Caco-2 (cell line): Measurements from ENCODE around the gene C1QL1. TPM values are rescaled to one million over a fixed set of nuclear protein-coding genes. Genes with fewer than 3 reads are reported as not detected.

Experiments used
- BruUV-seq: library from RNA; stranded (reverse); fragments of 400-500 nt; replicated peaks from 2 replicates; lab custom pipeline; 2021; lab: Mats Ljungman, UMichigan
- CTCF ChIA-PET: fragments of 300-600 bp; sonication (Branson Sonifier 250); formaldehyde crosslinking; loops from one replicate; lab custom pipeline; 2022; ENCODE audit warnings: antibody characterized with exemption; lab: Charles Lee
- POLR2A ChIA-PET: fragments of 300-600 bp; sonication (Branson Sonifier 250); formaldehyde crosslinking; loops from one replicate; lab custom pipeline; 2022; ENCODE audit warnings: antibody characterized with exemption; lab: Charles Lee
- DNase-seq, 2 experiments: peaks; one replicate each; pipeline versions ENCODE4 v3.0.0 to v3.0.0-alpha.2; 2020 to 2022
- H3K27me3 ChIP-seq: replicated peaks from 2 replicates; pipeline ENCODE4 v1.6.0; 2011; ENCODE audit warnings: low read length; ENCODE audit not compliant: control insufficient read depth, insufficient read depth
- H3K36me3 ChIP-seq: 2 replicates; pipeline ENCODE4 v1.5.1; 2011; ENCODE audit warnings: low read length; ENCODE audit not compliant: control insufficient read depth, insufficient read depth
- H3K4me1 ChIP-seq: fragments of 250-450 bp; sonication (Bioruptor Pico); 2 replicates; pipeline ENCODE4 v1.5.1; 2020; ENCODE audit warnings: mild to moderate bottlenecking
- H3K4me3 ChIP-seq: 2 replicates; pipeline ENCODE4 v1.5.1; 2011; ENCODE audit warnings: low read depth, mild to moderate bottlenecking, control low read depth, low read length
- H3K9me3 ChIP-seq: fragments of 250-450 bp; sonication (Bioruptor Pico); 2 replicates; pipeline ENCODE4 v1.5.1; 2020; ENCODE audit warnings: mild to moderate bottlenecking, moderate library complexity
- H3K27ac Mint-ChIP-seq: one replicate; pipeline ENCODE4 v1.8.0; 2022; ENCODE audit warnings: mixed read lengths; ENCODE audit not compliant: unreplicated experiment
- H3K27me3 Mint-ChIP-seq: one replicate; pipeline ENCODE4 v1.8.0; 2022; ENCODE audit warnings: mixed read lengths; ENCODE audit not compliant: insufficient read depth, unreplicated experiment
- H3K36me3 Mint-ChIP-seq: one replicate; pipeline ENCODE4 v1.8.0; 2022; ENCODE audit warnings: mild to moderate bottlenecking, mixed read lengths; ENCODE audit not compliant: insufficient read depth, unreplicated experiment
- H3K4me1 Mint-ChIP-seq: one replicate; pipeline ENCODE4 v1.8.0; 2022; ENCODE audit warnings: low read depth, mixed read lengths; ENCODE audit not compliant: unreplicated experiment
- H3K4me3 Mint-ChIP-seq: one replicate; pipeline ENCODE4 v1.8.0; 2022; ENCODE audit warnings: mild to moderate bottlenecking, moderate library complexity, mixed read lengths; ENCODE audit not compliant: unreplicated experiment
- H3K9me3 Mint-ChIP-seq: one replicate; pipeline ENCODE4 v1.8.0; 2022; ENCODE audit warnings: mixed read lengths; ENCODE audit not compliant: unreplicated experiment
- intact Hi-C: fragments of 100-400 bp; cut with micrococcal nuclease; formaldehyde crosslinking; loops from one replicate; pipeline ENCODE4 v1.10.0; 2022; ENCODE audit not compliant: unreplicated experiment
- total RNA-seq: library from RNA; stranded (reverse); gene quantifications from 2 replicates; pipeline ENCODE4 v1.2.3, GENCODE V29; 2022
- TF ChIP-seq, protein P1 (sequence below), 2 experiments: fragments of 200-600 bp in 1 of 2; IDR thresholded peaks; 1 replicate in 1 of 2; 2 replicates in 1 of 2; pipeline versions ENCODE4 v1.5.1 to v1.8.0; 2011 to 2022; ENCODE audit warnings: antibody characterized with exemption in 1 of 2, control low read depth in 1 of 2, inconsistent platforms in 1 of 2, low read depth in 1 of 2, low read length in 1 of 2, mild to moderate bottlenecking in 1 of 2, moderate library complexity in 1 of 2; ENCODE audit not compliant: insufficient read depth in 1 of 2, severe bottlenecking in 1 of 2, unreplicated experiment in 1 of 2

Gene C1QL1
- total RNA-seq, 1 experiment from 2014 or later: 5.2 TPM

- Histone ChIP-seq H3K4me1 (no peaks in the 10 kb centered on the region), H3K27me3 (no peaks in the 10 kb centered on the region), H3K4me3 (no peak overlapping the region), H3K9me3 (no peaks in the 10 kb centered on the region), H3K36me3 (no peaks in the 10 kb centered on the region)
- no peak for DNase-seq
- BruUV-seq: no TSS peak
- TF ChIP-seq, protein P1, sequence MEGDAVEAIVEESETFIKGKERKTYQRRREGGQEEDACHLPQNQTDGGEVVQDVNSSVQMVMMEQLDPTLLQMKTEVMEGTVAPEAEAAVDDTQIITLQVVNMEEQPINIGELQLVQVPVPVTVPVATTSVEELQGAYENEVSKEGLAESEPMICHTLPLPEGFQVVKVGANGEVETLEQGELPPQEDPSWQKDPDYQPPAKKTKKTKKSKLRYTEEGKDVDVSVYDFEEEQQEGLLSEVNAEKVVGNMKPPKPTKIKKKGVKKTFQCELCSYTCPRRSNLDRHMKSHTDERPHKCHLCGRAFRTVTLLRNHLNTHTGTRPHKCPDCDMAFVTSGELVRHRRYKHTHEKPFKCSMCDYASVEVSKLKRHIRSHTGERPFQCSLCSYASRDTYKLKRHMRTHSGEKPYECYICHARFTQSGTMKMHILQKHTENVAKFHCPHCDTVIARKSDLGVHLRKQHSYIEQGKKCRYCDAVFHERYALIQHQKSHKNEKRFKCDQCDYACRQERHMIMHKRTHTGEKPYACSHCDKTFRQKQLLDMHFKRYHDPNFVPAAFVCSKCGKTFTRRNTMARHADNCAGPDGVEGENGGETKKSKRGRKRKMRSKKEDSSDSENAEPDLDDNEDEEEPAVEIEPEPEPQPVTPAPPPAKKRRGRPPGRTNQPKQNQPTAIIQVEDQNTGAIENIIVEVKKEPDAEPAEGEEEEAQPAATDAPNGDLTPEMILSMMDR (IDR thresholded peaks at IDR 0.05; ENCODE audit: insufficient read depth in 1 of 2, low read depth in 1 of 2, low read length in 1 of 2, severe bottlenecking in 1 of 2, unreplicated experiment in 1 of 2): no peak
- intact Hi-C loops: no loop called here
- ChIA-PET POLR2A (interaction anchor here (0.6 kb wide), 2 partner anchors 75 to 77 kb away, joined by 3 to 4 read pairs; partner anchors contain the start of gene GFAP), CTCF (no interaction called here)
- Mint-ChIP-seq H3K9me3 (no peaks in the 10 kb centered on the region), H3K27ac (no peak overlapping the region), H3K4me1 (no peaks in the 10 kb centered on the region), H3K27me3 (peaks cover under 1% of the 10 kb centered on the region), H3K4me3 (no peak overlapping the region), H3K36me3 (peaks cover 4% of the 10 kb centered on the region)
Observed at GRCh38 chr17:44990994-44991393, 22.9 kb upstream of the C1QL1 start.

DNA sequence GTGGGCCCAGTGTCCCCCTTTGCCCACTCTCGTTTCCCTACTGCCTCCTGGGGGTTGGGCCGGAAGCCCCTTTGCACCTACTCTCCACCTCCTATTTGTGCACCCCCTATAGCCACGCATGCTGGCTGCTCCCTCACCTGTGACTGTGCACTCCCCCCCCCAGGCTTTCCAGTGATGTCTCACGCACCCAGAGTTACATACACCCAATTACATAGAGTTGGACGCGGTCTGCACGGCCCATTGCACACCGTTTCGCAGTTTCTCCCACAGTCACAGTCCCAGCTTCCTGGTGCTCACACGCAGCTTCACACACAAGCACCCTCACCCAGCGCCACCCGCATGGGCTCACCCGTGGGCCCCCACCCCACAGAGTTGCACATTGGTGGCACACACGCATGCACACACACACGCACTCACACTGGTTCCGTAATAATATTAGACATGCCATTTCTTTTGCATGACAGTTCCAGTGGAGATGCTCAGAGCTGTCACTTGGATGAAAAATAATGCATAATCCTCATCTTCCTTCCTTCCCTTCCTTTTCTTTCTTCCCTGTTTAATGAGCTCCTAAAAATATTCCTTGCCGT, 21.5 kb upstream of the C1QL1 start:
- ChIA-PET CTCF (interaction anchor here (0.8 kb wide), 1 partner anchor 10 kb away, joined by 3 read pairs; no protein-coding TSS in a partner anchor), POLR2A (no interaction called here)
- H3K27ac Mint-ChIP-seq: no peak overlapping the region
- Histone ChIP-seq H3K9me3 (no peaks in the 10 kb centered on the region), H3K36me3 (no peaks in the 10 kb centered on the region), H3K4me1 (no peaks in the 10 kb centered on the region), H3K4me3 (no peak overlapping the region), H3K27me3 (no peaks in the 10 kb centered on the region)
- intact Hi-C loops: no loop called here
- no peak overlapping the region for H3K4me3 Mint-ChIP-seq
- peaks cover 4% of the 10 kb centered on the region for H3K36me3 Mint-ChIP-seq
- no peaks in the 10 kb centered on the region for H3K4me1 Mint-ChIP-seq
- H3K9me3 Mint-ChIP-seq: no peaks in the 10 kb centered on the region
- TF ChIP-seq, protein P1 (IDR thresholded peaks at IDR 0.05; ENCODE audit: insufficient read depth in 1 of 2, low read depth in 1 of 2, low read length in 1 of 2, severe bottlenecking in 1 of 2, unreplicated experiment in 1 of 2): no peak
- H3K27me3 Mint-ChIP-seq: peaks cover 3% of the 10 kb centered on the region
- no TSS peak for BruUV-seq
- no peak for DNase-seq

- H3K9me3 ChIP-seq: no peaks in the 10 kb centered on the region
- POLR2A ChIA-PET: no interaction called here
- no peak overlapping the region for H3K27ac Mint-ChIP-seq
- H3K27me3 ChIP-seq: no peaks in the 10 kb centered on the region
- H3K4me3 ChIP-seq: no peak overlapping the region
- no peaks in the 10 kb centered on the region for H3K9me3 Mint-ChIP-seq
- TF ChIP-seq, protein P1 (IDR thresholded peaks at IDR 0.05; ENCODE audit: insufficient read depth in 1 of 2, low read depth in 1 of 2, low read length in 1 of 2, severe bottlenecking in 1 of 2, unreplicated experiment in 1 of 2): no peak
- no peaks in the 10 kb centered on the region for H3K4me1 ChIP-seq
- DNase-seq: no peak
- peaks cover 4% of the 10 kb centered on the region for H3K36me3 Mint-ChIP-seq
- CTCF ChIA-PET: no interaction called here
- intact Hi-C loops: no loop called here
- BruUV-seq: no TSS peak
- H3K4me1 Mint-ChIP-seq: no peaks in the 10 kb centered on the region
- peaks cover 3% of the 10 kb centered on the region for H3K27me3 Mint-ChIP-seq
- H3K36me3 ChIP-seq: no peaks in the 10 kb centered on the region
- H3K4me3 Mint-ChIP-seq: no peak overlapping the region
Observed at GRCh38 chr17:44988044-44988942, 20.2 kb upstream of the C1QL1 start.
